Caco-2 (cell line): ENCODE measurements around the gene PLEKHN1. TPM values are rescaled to one million over a fixed set of nuclear protein-coding genes. Genes with fewer than 3 reads are reported as not detected.

Experiments used
- BruUV-seq: library from RNA; stranded (reverse); fragments of 400-500 nt; replicated peaks from 2 replicates; lab custom pipeline; 2021; lab: Mats Ljungman, UMichigan
- CTCF ChIA-PET: fragments of 300-600 bp; sonication (Branson Sonifier 250); formaldehyde crosslinking; loops from one replicate; lab custom pipeline; 2022; ENCODE audit warnings: antibody characterized with exemption; lab: Charles Lee
- POLR2A ChIA-PET: fragments of 300-600 bp; sonication (Branson Sonifier 250); formaldehyde crosslinking; loops from one replicate; lab custom pipeline; 2022; ENCODE audit warnings: antibody characterized with exemption; lab: Charles Lee
- DNase-seq, 2 experiments: peaks; one replicate each; pipeline versions ENCODE4 v3.0.0 to v3.0.0-alpha.2; 2020 to 2022
- H3K27me3 ChIP-seq: replicated peaks from 2 replicates; pipeline ENCODE4 v1.6.0; 2011; ENCODE audit warnings: low read length; ENCODE audit not compliant: control insufficient read depth, insufficient read depth
- H3K36me3 ChIP-seq: 2 replicates; pipeline ENCODE4 v1.5.1; 2011; ENCODE audit warnings: low read length; ENCODE audit not compliant: control insufficient read depth, insufficient read depth
- H3K4me1 ChIP-seq: fragments of 250-450 bp; sonication (Bioruptor Pico); 2 replicates; pipeline ENCODE4 v1.5.1; 2020; ENCODE audit warnings: mild to moderate bottlenecking
- H3K4me3 ChIP-seq: 2 replicates; pipeline ENCODE4 v1.5.1; 2011; ENCODE audit warnings: low read depth, mild to moderate bottlenecking, control low read depth, low read length
- H3K9me3 ChIP-seq: fragments of 250-450 bp; sonication (Bioruptor Pico); 2 replicates; pipeline ENCODE4 v1.5.1; 2020; ENCODE audit warnings: mild to moderate bottlenecking, moderate library complexity
- H3K27ac Mint-ChIP-seq: one replicate; pipeline ENCODE4 v1.8.0; 2022; ENCODE audit warnings: mixed read lengths; ENCODE audit not compliant: unreplicated experiment
- H3K27me3 Mint-ChIP-seq: one replicate; pipeline ENCODE4 v1.8.0; 2022; ENCODE audit warnings: mixed read lengths; ENCODE audit not compliant: insufficient read depth, unreplicated experiment
- H3K36me3 Mint-ChIP-seq: one replicate; pipeline ENCODE4 v1.8.0; 2022; ENCODE audit warnings: mild to moderate bottlenecking, mixed read lengths; ENCODE audit not compliant: insufficient read depth, unreplicated experiment
- H3K4me1 Mint-ChIP-seq: one replicate; pipeline ENCODE4 v1.8.0; 2022; ENCODE audit warnings: low read depth, mixed read lengths; ENCODE audit not compliant: unreplicated experiment
- H3K4me3 Mint-ChIP-seq: one replicate; pipeline ENCODE4 v1.8.0; 2022; ENCODE audit warnings: mild to moderate bottlenecking, moderate library complexity, mixed read lengths; ENCODE audit not compliant: unreplicated experiment
- H3K9me3 Mint-ChIP-seq: one replicate; pipeline ENCODE4 v1.8.0; 2022; ENCODE audit warnings: mixed read lengths; ENCODE audit not compliant: unreplicated experiment
- intact Hi-C: fragments of 100-400 bp; cut with micrococcal nuclease; formaldehyde crosslinking; loops from one replicate; pipeline ENCODE4 v1.10.0; 2022; ENCODE audit not compliant: unreplicated experiment
- total RNA-seq: library from RNA; stranded (reverse); gene quantifications from 2 replicates; pipeline ENCODE4 v1.2.3, GENCODE V29; 2022
- TF ChIP-seq, protein P1 (sequence below), 2 experiments: fragments of 200-600 bp in 1 of 2; IDR thresholded peaks; 1 replicate in 1 of 2; 2 replicates in 1 of 2; pipeline versions ENCODE4 v1.5.1 to v1.8.0; 2011 to 2022; ENCODE audit warnings: antibody characterized with exemption in 1 of 2, control low read depth in 1 of 2, inconsistent platforms in 1 of 2, low read depth in 1 of 2, low read length in 1 of 2, mild to moderate bottlenecking in 1 of 2, moderate library complexity in 1 of 2; ENCODE audit not compliant: insufficient read depth in 1 of 2, severe bottlenecking in 1 of 2, unreplicated experiment in 1 of 2

PLEKHN1 gene
- total RNA-seq, 1 experiment from 2014 or later, result 3.1 TPM

DNA sequence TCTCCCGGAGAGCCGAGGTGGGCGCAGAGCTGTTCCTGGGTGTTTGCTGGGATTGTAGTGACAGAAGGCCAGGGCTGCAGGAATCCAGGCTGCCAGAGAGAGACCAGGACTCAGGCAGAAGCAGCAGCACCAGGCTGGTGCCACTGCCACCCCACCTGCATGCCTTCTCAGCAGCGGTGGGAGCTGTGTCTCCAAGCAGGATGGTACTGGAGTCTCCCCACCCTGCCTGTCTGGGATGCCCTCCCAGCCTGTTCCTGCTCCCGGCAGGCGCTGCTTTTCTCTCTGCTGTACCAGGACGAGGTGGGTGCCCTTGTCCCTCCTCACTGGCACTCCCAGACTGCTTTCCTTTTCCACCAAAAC is 38.1 kb downstream of the PLEKHN1 start:
- no TSS peak for BruUV-seq
- peaks cover 47% of the 10 kb centered on the region for H3K4me1 ChIP-seq
- Mint-ChIP-seq H3K36me3 (peaks cover 63% of the 10 kb centered on the region), H3K27ac (peak overlapping the region; percentile 90), H3K4me3 (peak overlapping the region; percentile 14), H3K9me3 (no peaks in the 10 kb centered on the region), H3K27me3 (no peaks in the 10 kb centered on the region), H3K4me1 (peaks cover 21% of the 10 kb centered on the region)
- H3K9me3 ChIP-seq, result no peaks in the 10 kb centered on the region
- no peaks in the 10 kb centered on the region for H3K27me3 ChIP-seq
- no peak overlapping the region for H3K4me3 ChIP-seq
- intact Hi-C loops, result no loop called here
- ChIA-PET CTCF (no interaction called here), POLR2A (no interaction called here)
- TF ChIP-seq, protein P1, sequence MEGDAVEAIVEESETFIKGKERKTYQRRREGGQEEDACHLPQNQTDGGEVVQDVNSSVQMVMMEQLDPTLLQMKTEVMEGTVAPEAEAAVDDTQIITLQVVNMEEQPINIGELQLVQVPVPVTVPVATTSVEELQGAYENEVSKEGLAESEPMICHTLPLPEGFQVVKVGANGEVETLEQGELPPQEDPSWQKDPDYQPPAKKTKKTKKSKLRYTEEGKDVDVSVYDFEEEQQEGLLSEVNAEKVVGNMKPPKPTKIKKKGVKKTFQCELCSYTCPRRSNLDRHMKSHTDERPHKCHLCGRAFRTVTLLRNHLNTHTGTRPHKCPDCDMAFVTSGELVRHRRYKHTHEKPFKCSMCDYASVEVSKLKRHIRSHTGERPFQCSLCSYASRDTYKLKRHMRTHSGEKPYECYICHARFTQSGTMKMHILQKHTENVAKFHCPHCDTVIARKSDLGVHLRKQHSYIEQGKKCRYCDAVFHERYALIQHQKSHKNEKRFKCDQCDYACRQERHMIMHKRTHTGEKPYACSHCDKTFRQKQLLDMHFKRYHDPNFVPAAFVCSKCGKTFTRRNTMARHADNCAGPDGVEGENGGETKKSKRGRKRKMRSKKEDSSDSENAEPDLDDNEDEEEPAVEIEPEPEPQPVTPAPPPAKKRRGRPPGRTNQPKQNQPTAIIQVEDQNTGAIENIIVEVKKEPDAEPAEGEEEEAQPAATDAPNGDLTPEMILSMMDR (IDR thresholded peaks at IDR 0.05; ENCODE audit: insufficient read depth in 1 of 2, low read depth in 1 of 2, low read length in 1 of 2, severe bottlenecking in 1 of 2, unreplicated experiment in 1 of 2), result no peak
- no peaks in the 10 kb centered on the region for H3K36me3 ChIP-seq
- no peak for DNase-seq

DNA sequence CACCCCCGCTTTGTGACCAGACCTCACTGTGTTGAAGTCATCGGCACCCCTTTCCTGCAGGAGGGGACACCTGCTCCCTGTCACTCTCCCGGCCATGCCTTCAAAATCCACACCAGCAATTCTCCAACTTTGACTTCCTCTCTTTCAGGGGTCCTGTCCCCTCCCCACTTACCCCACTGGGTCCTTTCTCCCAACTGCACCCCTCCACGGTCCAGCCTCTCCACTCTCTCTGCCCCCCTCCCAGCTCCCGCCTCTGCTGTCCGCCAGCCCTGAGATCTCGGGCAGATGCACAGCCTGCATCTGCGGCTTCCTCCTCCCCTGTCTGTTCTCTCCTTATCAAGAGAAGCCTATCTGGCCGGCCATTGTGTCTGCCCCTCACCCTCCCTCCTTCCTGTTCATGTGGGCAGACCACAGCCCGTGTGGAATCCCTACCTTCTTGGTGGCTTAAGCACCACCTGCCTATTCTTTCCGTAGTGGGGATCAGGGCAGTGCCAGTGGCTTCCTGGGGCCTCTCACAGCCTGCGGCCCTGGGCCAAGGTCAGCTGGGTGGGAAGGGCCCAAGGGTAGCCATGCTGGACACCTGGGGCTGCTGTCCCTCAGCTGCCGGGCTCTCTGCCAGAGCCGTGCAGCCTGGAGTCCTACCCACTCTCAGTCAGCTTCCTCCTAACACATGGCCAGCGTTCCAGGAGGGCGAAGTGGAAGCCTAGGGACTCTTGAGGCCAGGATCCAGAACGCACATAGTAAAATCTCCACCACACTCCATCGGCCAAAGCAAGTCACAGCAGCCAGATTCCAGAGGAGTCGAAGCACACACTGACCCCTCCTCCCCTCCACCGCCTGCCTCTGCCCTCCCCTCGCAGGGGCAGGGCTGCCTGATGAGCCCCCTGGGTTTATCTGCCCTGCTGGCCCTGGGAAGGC is 38.8 kb downstream of the PLEKHN1 start:
- DNase-seq, result peak in 1 of 2 experiments; percentile 35

DNA sequence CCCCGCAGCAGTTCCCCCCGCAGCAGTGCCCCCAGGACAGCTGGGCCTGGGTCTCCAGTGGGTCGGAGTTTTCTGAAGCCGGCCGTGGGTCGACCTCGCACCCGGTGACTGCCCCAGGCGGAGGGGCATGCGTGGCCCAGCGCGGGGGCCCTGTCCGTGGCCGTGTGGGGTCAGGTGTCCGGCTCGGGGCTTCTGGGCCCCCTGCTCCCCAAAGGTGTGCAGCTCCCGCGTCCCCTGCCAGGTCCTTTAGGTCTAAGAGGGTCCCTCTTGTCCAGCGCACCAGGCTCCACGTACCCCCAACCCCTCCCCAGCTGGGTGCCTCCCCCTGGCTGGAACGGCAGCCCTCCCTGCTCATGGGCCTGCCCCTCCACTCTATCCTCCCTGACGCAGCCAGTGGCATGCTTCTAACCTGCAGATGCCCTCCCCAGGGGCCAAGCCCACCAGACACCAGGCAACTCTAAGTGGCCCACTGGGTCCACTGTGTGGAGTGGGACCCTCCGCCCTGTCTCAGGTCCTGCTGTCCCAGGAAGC is 39.6 kb downstream of the PLEKHN1 start:
- peak overlapping the region; percentile 61 for H3K4me3 Mint-ChIP-seq
- intact Hi-C loops, result no loop called here
- peaks cover 21% of the 10 kb centered on the region for H3K4me1 Mint-ChIP-seq
- no peaks in the 10 kb centered on the region for H3K27me3 ChIP-seq
- H3K9me3 ChIP-seq, result no peaks in the 10 kb centered on the region
- ChIA-PET POLR2A (interaction anchor here (0.5 to 1.3 kb wide), 4 partner anchors 13 to 30 kb away, joined by 3 to 7 read pairs (median 3); no protein-coding TSS in a partner anchor), CTCF (interaction anchor here (1.0 to 1.8 kb wide), 4 partner anchors 14 to 53 kb away, joined by 3 to 10 read pairs (median 5); partner anchors contain the start of gene AGRN)
- peaks cover 47% of the 10 kb centered on the region for H3K4me1 ChIP-seq
- peak overlapping the region; percentile 26 for H3K4me3 ChIP-seq
- no peaks in the 10 kb centered on the region for H3K36me3 ChIP-seq
- peak overlapping the region; percentile 99 for H3K27ac Mint-ChIP-seq
- peak in 1 of 2 experiments; percentile 17 for DNase-seq
- no peaks in the 10 kb centered on the region for H3K27me3 Mint-ChIP-seq
- H3K36me3 Mint-ChIP-seq, result peaks cover 53% of the 10 kb centered on the region
- no peaks in the 10 kb centered on the region for H3K9me3 Mint-ChIP-seq
- TF ChIP-seq, protein P1 (IDR thresholded peaks at IDR 0.05; ENCODE audit: insufficient read depth in 1 of 2, low read depth in 1 of 2, low read length in 1 of 2, severe bottlenecking in 1 of 2, unreplicated experiment in 1 of 2), result no peak
- BruUV-seq, result TSS peak; percentile 30

More for the DNA sequence above, 38.8 kb downstream of the PLEKHN1 start:
- TF ChIP-seq, protein P1 (IDR thresholded peaks at IDR 0.05; ENCODE audit: insufficient read depth in 1 of 2, low read depth in 1 of 2, low read length in 1 of 2, severe bottlenecking in 1 of 2, unreplicated experiment in 1 of 2), result no peak
- Mint-ChIP-seq H3K27me3 (no peaks in the 10 kb centered on the region), H3K36me3 (peaks cover 61% of the 10 kb centered on the region), H3K4me3 (peak overlapping the region; percentile 14), H3K27ac (peak overlapping the region; percentile 90), H3K9me3 (no peaks in the 10 kb centered on the region), H3K4me1 (peaks cover 21% of the 10 kb centered on the region)
- H3K36me3 ChIP-seq, result no peaks in the 10 kb centered on the region
- H3K9me3 ChIP-seq, result no peaks in the 10 kb centered on the region
- no TSS peak for BruUV-seq
- ChIA-PET CTCF (no interaction called here), POLR2A (no interaction called here)
- no peak overlapping the region for H3K4me3 ChIP-seq
- intact Hi-C loops, result no loop called here
- peaks cover 47% of the 10 kb centered on the region for H3K4me1 ChIP-seq
- H3K27me3 ChIP-seq, result no peaks in the 10 kb centered on the region
